Heart left ventricle (tissue), 13 donors: ENCODE data around the gene MMAB.

Experiments
- POLR2A ChIP-seq, 2 donors: fragments of 450-650 bp; IDR thresholded peaks; one replicate each; pipeline ENCODE4 v1.6.1; 2017; ENCODE audit warnings: antibody characterized with exemption in 2 of 2, mild to moderate bottlenecking in 2 of 2, moderate library complexity in 2 of 2
- TF ChIP-seq, protein P1 (sequence below), 12 donors: fragments of 200-600 bp; sonication (generic) in 4 of 12; IDR thresholded peaks; one replicate each; pipeline versions ENCODE4 v1.5.0 to v1.8.0; 2018 to 2022; ENCODE audit warnings: antibody characterized with exemption in 12 of 12, mild to moderate bottlenecking in 5 of 12
- donor health status: ischemic (EF 13 %, LVEDD 7.1; RV severe dilation, severe dysfunction).
- donor health status: DM: no; HTN: yes; CAD: no.
- donor health status: DM: no; HTN: no; CAD: no.
- donor health status: ischemic (EF 25% LVEDD 6.9; RV normal size, moderate dysfunction).
- donor health status: ischemic (EF 25% LVEDD 5.7; RV mildly dilated, moderate dysfunction).
- donor health status: ischemic (EF 35%, LVEDD 5.7; RV mildly dilated, moderate dysfunction).
- donor health status: nonischemic (EF 11% LVEDD 7.7; RV severe dilation, severe dysfunction).
- donor health status: DM: yes; HTN: yes; CAD: no.
- donor health status: PGD.
- donor health status: ischemic (EF 29% LVEDD 5.4; RV normal size, mild dysfunction).
- donor health status: nonischemic (EF 23%, LVEDD 6.1; RV moderate dilation, normal function).

DNA sequence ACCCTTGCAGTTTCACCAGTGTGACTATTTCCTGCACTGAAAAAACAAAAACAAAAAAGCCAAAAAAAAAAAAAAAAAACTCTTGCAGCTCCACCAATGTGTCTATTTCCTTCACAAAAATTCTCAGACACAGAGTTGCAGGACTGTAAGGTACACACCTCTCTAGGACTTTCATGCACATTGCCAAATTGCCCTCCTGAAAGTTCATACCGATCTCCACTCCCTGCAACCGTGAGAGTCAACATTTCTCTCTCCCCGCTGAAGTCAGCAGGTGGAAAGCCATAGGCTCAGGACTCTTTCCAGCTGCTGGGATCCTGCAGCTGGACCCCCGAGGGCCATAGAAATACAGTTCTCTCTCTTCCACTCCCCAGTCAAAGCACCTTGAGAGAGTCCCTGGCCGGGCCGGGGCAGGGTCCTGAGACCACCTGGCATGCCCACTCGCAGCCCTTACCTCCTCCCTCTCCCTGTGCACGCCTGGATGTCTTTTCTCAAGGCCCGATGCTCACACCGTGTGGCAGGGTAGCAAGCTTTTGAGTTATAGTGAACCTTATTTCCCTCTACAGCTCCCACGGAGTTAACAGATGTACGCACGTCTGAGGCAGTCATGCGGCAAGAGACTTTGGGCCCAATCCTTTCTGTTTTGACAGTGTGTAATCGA is 23.6 kb downstream of the MMAB start:
- no peak for TF ChIP-seq POLR2A (IDR thresholded peaks at IDR 0.05)
- TF ChIP-seq, protein P1, sequence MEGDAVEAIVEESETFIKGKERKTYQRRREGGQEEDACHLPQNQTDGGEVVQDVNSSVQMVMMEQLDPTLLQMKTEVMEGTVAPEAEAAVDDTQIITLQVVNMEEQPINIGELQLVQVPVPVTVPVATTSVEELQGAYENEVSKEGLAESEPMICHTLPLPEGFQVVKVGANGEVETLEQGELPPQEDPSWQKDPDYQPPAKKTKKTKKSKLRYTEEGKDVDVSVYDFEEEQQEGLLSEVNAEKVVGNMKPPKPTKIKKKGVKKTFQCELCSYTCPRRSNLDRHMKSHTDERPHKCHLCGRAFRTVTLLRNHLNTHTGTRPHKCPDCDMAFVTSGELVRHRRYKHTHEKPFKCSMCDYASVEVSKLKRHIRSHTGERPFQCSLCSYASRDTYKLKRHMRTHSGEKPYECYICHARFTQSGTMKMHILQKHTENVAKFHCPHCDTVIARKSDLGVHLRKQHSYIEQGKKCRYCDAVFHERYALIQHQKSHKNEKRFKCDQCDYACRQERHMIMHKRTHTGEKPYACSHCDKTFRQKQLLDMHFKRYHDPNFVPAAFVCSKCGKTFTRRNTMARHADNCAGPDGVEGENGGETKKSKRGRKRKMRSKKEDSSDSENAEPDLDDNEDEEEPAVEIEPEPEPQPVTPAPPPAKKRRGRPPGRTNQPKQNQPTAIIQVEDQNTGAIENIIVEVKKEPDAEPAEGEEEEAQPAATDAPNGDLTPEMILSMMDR (IDR thresholded peaks at IDR 0.05): no peak
